HG02970 (cell line): ENCODE measurements around the gene HMGB1.

Experiments
- ATAC-seq: cut with Tn5 transposase; IDR thresholded peaks from one replicate; pipeline ENCODE4 v1.9.1; 2021; ENCODE audit warnings: mild to moderate bottlenecking, moderate library complexity, moderate number of reproducible peaks; ENCODE audit not compliant: unreplicated experiment, low FRiP score

The HMGB1 gene

GRCh38 chr13:30406779-30407416 lies 58.8 kb downstream of the HMGB1 start:
- no peak for ATAC-seq
